ENCODE results near the gene MINAR1. TPM values are rescaled to one million over a fixed set of nuclear protein-coding genes. Genes with fewer than 3 reads are reported as not detected.

The MINAR1 gene
- total RNA-seq, 4 donors from 2014 or later, result 0.16 to 0.85 (median 0.20) TPM

GRCh38 chr15:79432345-79433275 lies 474 bp downstream of the MINAR1 start:
- no peak for TF ChIP-seq CTCF (IDR thresholded peaks at IDR 0.05; ENCODE audit: low read depth)

GRCh38 chr15:79433276-79433990 lies 1.3 kb downstream of the MINAR1 start:
- TF ChIP-seq CTCF (IDR thresholded peaks at IDR 0.05; ENCODE audit: low read depth), result no peak

- TF ChIP-seq CTCF (IDR thresholded peaks at IDR 0.05; ENCODE audit: low read depth), result no peak
Measured at GRCh38 chr15:79434361-79434760, 2.2 kb downstream of the MINAR1 start.

- TF ChIP-seq CTCF (IDR thresholded peaks at IDR 0.05; ENCODE audit: low read depth), result no peak
Measured at GRCh38 chr15:79436037-79436780, 4.1 kb downstream of the MINAR1 start.

- TF ChIP-seq CTCF (IDR thresholded peaks at IDR 0.05; ENCODE audit: low read depth), result no peak
Measured at GRCh38 chr15:79437275-79438000, 5.3 kb downstream of the MINAR1 start.

- TF ChIP-seq CTCF (IDR thresholded peaks at IDR 0.05; ENCODE audit: low read depth), result no peak
Measured at GRCh38 chr15:79439236-79439635, 7.1 kb downstream of the MINAR1 start.

Measured in subcutaneous adipose tissue (tissue), 4 donors.